ENCODE data around the gene DNAH5. TPM values are rescaled to one million over a fixed set of nuclear protein-coding genes. Genes with fewer than 3 reads are reported as not detected.
"Not testable (repeated sequence)": the region's sequence is repeated elsewhere in the genome, so short reads cannot be mapped to it uniquely, and the experiment has no call there.

The DNAH5 gene
- total RNA-seq, 1 donor from 2014 or later, result 0.92 TPM

DNA sequence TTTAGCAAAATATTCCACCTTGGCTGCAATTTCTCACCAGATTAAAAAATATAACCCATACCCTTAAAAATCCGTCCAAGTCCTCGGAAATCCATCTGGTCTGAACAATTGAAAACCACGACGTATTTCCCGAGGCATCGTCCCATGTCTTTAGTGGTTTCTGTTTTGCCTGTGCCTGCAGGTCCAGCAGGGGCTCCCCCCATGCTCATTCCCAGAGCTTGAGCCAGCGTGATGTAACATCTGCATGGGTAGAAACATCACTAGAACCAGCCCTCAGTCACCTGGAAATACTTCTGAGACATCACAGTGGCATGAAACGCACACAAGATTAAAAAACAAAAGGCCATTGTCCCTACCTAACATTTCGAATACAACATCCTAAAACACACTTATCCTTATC lies 114.0 kb downstream of the DNAH5 start:
- DNase-seq, result no peak

DNA sequence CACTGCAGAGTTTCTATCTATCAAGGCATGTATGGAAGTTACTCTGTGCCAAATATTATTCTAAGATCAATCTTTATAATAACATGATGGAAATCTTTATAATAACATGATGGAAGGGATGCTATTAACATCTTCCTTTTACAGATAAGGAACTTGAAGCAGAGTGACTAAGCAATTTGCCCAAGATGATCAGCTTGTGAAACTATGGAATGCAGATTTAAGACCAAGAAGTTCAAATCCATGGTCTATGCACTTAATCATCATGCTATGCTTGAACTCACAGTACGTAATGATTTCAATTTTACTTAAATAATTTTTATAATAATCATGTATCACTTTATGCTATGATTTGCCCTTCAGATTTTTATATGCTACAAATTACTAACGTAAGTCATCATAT lies 123.1 kb downstream of the DNAH5 start:
- DNase-seq, result no peak

DNA sequence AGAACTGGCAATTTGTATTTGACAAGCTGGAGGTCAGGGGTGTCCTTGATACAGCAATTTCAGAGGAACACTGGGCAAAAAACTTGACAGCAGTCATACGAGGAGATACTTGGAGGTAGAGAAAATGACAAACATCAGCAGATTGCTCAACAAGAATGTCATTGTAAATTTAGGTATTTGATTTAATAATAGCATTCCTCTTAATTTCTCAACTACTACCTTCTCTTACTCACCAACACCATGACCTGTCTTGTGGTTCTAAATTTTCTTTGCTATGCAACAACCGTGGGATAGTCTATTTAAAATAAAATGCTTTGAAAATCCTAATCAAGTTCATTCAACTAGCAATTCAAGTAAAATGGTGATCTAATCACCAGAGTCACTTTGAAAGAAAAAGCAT lies 128.4 kb downstream of the DNAH5 start:
- no peak for DNase-seq

DNA sequence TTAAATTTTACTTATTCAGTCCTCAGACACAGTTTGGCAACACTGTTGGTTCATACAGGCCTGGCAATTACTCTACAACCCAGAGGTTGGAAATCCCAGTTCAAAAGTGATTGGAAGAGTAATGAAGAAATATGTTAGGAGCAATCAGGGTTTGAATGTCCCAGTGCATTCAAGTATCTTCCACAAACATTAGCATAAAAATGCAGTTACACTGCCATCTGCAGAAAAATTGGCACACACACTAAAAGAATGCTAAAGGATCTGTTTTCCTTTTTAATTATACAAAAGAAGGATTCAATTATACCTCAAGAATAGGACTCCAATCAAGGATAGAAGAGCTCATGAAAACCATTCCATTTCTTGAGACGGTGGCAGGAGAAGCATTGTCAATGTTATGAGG lies 130.2 kb downstream of the DNAH5 start:
- DNase-seq, result no peak

DNA sequence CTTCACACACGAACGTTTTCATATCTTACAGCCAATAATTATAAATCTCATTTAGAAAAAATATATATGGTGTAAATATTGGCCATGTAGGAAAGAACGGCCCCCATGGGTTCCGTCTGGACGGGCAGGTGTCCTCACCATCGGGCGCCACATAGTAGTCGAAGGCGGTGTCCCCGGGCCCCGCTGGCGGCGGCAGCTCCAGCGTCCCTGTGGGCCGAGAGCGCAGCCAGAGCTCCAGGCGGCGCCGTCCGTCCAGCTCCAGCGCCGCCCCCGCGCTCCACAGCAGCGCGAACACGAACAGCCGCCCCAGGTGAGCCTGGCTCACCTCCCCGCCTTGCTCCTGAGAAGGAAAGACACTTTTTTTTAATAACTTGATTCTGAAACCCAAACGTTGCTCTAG lies 134.6 kb downstream of the DNAH5 start:
- DNase-seq, result no peak

DNA sequence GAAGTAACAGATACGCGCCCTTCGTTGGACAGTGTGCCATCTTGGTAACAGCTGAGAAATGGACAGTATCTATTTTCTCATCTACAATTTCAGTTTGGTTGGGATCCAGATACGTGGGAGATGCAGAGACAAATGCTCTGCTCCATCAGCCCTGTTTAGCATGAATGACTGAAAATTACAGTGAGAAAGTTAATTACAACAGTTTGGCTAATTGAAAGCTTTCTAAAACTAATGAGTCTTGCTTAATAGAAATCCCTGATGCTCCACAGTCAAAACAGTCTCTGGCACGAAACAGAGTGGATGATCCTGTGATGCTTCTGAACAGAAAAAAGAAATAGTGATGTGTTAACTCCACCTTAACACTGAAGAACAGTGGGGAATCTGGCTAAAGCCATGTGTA lies 140.2 kb downstream of the DNAH5 start:
- no peak for DNase-seq

DNA sequence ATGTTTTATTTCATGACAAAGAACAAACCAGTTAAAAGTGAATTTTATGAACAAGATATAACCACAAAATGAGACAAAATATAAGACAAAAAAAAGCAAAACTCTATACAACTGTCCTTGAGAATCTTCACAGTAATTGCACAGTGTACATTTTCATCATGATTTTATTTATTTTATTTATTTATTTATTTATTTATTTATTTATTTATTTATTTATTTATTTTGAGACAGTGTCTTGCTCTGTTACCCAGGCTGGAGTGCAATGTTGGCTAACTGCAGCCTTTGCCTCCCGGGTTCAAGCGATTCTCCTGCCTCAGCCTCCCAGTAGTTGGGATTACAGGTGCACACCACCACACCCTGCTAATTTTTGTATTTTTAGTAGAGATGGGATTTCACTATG lies 145.9 kb downstream of the DNAH5 start:
- DNase-seq, result not testable (repeated sequence)

DNA sequence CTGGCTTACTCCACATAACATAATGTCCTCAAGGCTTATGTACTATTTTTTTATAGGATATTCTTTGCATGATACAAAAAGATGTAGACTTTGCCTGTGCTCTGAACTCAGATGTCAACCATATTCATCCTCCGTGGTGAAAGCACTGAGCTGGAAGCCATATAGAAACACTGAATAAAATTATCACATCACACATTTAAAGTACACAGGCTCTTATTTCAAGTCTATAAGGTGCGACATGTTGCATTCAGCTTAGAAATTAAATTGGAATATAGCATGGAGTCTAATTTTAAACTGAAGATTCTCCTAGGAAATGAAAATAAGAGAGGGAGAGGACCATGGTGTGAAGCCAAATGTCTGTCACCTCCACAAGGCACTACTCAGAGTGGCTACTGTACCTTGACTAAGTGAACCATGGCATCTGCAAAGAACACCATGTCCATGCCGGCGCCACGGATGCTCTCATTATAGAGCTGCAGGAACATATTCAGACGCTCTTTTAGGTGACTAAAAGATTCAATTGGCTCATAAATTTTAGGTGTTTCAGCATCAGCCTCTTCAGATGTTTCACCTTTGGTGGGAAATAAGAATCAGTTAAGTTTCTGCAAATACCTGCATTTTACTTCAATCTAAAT lies 158.6 kb downstream of the DNAH5 start:
- no peak for DNase-seq

DNA sequence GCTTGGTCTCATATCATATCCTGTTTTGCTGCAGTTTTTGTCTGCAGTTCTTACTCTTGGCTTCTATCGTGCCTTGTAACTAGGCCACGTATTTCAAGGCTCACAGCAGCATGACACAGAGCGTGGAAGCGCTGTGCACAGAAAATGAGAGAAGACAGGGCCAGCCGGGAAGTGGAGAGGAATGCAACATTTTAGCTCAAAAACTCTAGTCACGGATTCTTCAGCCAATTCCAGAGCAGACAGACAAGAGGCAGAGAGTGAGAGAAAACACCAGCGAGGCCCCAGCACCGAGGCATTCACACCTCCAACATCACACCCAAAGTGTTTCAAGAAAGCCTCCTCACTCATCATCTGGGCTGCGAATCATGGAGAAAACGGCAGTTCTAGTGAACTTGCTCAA lies 160.8 kb downstream of the DNAH5 start:
- no peak for DNase-seq

DNA sequence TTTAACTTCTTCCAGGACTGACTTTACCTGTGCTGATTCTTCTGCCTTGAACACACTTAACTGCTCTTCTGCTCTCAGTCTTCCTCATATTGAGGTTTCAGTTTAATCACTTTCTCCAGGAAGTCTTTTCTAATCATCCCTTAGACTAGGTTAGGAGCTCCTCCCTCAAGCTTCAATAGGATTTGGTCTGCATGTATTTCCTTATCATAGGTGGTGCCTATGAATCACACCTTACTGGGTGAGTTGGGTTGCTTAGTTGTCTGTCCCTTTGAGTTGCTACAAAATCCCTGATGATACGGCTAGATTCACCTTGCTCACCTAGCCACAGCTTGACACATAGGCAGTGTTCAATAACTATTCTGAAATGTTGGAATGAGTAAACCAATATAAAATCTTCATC lies 164.4 kb downstream of the DNAH5 start:
- DNase-seq, result no peak

DNA sequence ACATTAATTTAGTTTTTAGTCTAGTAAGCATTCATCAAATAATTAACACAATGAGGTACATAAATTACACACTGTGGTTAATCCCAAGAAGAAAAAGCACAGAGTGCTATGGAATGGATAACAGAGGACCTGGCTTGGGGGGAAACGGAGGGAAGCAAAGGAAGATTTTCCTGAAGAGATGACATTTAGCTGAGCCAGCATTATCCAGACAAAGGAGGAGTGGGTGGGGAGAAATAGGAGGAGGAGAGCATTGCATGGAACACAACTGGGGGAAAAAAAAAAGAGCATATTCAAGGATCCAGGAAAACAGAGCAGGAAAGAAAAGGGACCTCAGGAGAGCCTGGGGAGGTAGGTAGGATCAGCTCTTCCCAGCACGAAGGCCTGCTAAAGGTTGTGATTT lies 170.8 kb downstream of the DNAH5 start:
- no peak for DNase-seq

DNA sequence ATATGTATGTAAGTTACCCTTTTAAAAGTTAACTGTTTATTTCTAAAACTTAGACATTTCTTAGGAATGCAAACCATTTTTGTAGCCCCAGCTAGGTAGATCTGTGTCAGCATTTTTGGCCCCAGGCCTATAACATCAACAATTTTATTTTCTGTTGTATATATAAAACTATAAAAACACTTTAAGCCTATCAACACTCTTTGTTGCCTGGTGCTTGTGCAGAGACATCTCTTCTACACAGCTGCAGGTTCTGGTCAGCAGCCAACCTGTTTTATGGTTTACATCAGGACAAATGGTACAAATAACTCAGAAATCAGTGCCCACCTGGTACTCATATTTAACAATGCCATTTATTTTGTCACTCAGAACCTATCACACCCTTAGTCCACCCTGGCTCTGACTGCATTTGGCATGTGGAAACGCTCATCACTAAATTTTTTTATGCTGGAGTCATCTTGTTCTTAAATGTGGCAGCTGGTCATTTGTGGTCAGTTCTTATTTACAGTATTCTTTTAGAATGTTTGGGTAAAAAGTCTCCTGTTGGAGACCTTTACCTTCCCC lies 173.4 kb downstream of the DNAH5 start:
- no peak for DNase-seq

DNA sequence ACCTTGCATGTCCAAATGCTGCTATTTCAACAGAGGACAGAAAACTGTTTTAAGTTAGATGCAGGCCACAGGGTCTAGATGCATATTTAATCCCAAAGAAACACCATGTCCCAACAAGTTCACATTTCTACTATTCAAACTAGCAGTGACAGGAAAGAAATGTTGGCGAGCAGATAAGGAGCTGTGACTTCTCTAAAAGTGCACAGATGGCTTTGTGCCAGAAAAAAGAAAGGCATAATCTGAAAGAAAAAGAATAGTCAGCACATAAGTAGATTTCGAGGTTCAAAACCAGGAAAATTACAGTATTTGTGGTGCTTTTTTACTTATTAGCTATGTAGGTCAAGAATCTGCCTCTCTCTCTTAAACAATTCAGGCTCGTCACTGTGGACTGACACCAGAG lies 178.3 kb downstream of the DNAH5 start:
- no peak for DNase-seq

DNA sequence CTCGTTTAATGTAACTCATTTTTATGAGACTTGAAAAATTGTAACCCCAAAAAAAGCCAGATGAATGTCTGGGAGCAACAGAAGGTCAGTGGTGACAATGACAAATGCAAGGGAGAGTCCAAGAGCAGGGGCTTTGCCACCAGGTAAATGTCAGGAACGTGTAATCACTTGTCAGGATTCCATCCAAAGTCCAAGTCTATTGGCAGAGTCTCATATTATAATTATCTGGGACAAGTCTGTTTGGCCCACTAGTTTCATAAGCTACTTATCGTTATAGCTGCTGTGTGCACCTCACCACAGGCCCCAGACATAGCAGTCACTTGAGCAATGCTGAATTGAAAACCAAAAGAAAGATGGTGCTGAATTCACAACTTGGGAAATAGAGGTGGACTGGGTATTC lies 180.8 kb downstream of the DNAH5 start:
- DNase-seq, result no peak

DNA sequence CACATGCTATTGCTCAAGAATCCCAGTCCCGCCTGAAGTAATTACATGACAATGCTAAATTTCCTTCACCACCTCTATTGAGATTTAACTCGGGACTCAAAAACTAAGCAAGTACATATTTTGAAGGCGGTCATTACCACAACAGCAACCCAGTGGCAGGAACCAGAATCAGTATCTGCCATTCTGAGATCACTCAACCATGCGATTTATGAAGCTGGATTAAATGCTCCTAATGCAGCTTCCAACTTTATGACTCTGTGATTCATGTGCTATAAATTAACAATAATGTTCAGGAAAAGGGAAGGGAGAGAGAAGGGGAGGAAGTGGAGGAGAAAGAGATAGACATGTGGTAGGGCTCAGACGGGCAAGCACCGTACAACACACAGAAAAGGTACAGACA lies 194.7 kb downstream of the DNAH5 start:
- DNase-seq, result no peak

DNA sequence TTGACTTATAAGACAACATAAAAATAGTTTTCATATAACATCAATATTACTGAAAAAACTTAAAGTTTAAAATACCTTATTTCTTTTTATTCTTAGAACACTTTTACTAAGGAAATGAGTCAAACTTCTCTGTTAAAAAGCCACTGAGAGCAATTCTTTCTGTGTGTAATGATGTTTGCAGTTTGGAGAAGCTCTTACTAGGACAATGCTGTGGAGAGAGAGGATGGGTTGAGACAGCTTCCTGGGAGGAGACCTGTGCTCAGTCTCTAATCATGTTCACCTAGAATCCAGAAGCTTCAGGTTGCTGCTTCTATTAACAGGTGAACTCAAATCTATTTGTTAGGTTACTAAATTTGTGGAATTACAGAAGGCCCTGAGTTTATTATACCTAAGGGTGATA lies 198.5 kb downstream of the DNAH5 start:
- DNase-seq, result no peak

DNA sequence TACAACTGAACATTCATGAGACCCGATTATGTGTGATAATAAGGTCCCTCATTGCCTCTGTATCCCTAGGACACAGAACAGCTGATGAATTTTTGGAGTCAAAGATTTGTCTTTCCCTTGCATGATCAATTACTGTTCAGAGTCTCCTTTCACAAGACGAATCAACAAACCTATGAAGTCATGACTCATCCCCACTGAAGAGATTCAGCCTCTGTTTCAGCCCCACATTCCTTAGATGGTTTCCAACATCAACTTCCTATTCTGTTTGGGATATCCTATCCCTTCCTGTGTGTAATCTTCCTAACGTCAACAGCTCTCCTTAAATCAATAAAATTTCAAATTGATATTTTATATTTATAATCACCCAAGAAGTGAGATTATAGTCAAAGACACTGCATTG lies 199.0 kb downstream of the DNAH5 start:
- no peak for DNase-seq

DNA sequence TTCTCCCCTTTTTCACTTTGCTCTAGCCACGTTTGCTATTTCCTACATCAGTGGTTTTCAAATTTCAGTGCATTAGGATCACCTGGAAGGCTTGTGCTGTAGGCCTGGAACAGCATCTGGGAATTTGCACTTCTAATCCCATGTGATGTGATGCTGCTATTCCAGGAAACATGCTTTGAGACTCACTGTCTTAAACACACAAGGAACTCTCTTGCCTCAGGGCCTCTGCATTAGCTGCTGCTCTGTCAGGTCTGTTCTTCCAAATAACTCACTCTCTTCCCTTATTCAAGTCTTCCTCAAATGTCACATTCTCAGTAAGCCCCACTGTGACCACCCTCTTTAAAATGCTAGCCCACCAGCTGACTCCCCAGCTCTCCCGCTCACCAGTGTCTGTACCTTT lies 204.0 kb downstream of the DNAH5 start:
- no peak for DNase-seq

DNA sequence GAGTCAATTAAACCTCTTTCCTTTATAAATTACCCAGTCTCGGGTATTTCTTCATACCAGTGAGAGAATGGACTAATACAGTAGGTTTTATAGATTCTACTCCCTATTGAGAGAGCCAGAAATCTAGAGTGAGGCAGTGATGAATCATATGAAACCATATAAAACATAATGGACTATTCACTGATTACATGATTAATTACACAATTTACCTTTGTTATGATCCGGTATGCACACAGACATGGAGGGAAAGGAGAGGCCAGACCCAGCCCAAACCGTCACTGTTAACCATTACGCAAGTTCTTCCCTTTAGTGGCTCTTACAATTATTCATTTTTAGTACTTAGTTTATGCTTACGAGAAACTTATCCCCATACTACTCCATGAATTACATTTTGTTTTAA lies 205.0 kb downstream of the DNAH5 start:
- DNase-seq, result no peak

DNA sequence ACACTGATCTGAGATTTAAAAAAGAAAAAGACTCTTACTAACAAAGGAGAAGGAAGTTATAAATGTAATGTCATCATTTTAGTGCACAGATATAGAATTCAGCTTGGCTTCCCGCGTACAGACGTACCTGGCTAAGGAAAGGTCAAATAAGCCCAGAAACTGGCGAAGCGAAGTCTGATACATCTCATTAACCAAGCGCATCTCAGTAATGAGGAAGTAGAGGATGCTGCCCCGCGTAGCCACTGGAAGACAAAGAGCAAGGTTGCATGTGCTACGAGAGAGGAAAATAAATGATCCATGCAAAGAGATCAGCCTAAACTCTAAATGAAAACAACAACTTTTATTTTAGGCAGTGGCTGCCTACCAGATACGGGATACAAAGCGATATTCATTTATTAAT lies 208.8 kb downstream of the DNAH5 start:
- DNase-seq, result no peak

DNA sequence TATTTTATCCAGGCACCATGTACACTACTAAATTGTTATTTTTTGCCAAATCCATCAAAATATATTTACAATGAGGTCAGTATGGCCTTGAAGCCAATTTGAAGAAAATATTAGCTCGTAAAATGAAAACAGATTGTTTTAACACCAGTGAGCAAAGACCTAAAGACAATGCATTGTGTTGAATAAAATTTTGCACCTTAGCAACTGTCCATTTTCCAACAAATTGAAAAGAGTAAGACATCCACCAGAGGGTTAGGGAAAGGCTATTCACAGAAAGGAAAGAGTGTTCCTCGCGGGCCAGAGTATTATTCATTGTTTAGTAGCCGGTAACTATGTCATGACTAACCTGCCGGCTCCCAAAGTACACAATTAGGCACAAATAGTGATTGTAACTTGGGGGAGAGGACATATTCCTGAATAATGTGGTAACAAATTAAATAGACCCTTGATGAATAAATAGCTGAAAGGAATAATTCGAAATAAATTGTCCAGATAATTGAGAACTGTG lies 213.3 kb downstream of the DNAH5 start:
- no peak for DNase-seq

DNA sequence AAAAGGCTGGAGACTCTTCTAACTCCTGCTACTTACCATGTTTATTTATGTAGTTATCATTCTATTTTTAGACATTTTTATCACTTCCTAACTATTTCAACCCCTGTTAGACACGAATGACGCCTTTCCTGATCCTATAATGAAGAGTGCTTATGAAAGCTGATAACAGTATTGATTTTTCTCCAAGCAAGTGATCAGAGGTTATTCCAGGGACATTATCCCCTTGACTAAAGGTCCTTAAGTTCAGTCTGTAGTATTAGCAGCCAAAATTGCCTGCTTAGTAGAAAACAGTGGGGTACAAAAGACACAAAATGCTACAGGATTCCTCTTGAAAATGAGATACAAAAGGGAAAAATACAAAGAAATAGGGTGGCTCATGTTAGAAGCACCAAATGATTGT lies 235.6 kb downstream of the DNAH5 start:
- DNase-seq, result no peak

DNA sequence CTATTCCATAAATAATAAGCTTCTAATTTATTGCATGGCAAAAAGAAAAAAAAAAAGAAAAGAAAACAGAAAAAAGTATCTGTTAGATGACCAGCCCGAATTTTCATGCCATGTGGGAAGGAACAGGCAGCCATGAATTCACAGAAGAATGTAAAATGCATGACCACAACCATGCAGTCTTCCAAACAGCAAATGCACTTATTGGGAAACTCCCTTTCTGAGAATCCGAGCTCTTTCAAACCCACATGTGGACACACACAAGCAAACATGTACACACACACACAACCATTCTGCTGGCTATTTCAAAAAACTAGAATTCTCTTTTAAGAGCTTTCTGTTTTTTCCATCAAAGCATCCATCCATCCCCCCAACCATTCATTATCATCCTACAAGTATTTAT lies 236.1 kb downstream of the DNAH5 start:
- DNase-seq, result no peak

DNA sequence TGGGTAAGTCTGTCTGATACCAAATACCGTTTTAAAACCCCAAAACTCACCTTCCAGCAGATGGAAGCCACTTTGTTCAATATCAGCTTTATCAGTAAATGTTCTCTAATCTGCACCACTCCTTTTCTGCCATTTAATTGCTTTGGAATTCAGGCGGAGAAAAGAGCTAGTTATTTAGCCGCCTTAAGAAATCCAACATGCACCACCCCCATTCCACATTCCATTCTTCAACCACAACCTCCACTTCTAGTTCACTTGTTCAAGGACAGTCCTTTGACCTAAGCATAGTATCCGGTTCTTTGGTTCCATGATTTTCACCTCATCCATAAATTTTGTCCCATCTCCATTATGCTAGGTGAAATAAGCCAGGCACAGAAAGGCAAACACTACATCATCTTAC lies 240.1 kb downstream of the DNAH5 start:
- no peak for DNase-seq

DNA sequence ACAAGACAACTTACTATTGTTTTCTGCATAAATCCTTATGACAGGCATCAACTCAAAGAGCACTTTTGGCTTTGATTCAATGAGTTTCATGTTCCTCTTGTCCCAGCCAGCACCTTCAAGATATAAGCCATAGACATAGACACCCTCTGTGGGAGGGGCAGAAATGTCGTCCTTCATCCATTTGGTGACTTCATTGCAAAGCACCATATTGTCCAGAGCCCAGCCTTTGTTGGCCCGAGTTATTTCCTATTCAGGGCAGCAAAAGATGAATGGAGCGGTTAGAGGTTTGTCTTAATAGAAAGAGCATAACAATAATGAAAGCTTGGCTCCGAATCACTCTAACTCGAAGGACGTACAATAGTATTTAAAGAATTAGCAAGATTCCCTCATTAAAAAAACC lies 243.9 kb downstream of the DNAH5 start:
- DNase-seq, result no peak

Measured in tongue (tissue), 2 donors.